Measurements from ENCODE around the gene C1S.

Gene C1S

GRCh38 chr12:7110661-7111060 lies 50.1 kb downstream of the C1S start:
- Histone ChIP-seq H3K27ac (ENCODE audit: extremely low read depth, low read depth, low read length) (no peak overlapping the region), H3K4me3 (ENCODE audit: low read depth, low read length) (no peak overlapping the region), H3K36me3 (ENCODE audit: control insufficient read depth in 2 of 2, insufficient read depth in 1 of 2, low read length in 2 of 2) (peaks cover 0 to 5% of the 10 kb centered on the region in 2 experiments; a peak in 1 of 3 replicates), H3K4me1 (ENCODE audit: control insufficient read depth, insufficient read depth, low read length) (no peaks in the 10 kb centered on the region), H3K9me3 (ENCODE audit: control insufficient read depth, insufficient read depth, low read depth, low read length) (no peaks in the 10 kb centered on the region)
- TF ChIP-seq ZNF16 (tag by site-specific recombination; IDR thresholded peaks at IDR 0.05; ENCODE audit: low read depth): no peak
- no peak for TF ChIP-seq ZNF174 (tag by site-specific recombination; IDR thresholded peaks at IDR 0.05)
- TF ChIP-seq ZNF785 (tag by site-specific recombination; IDR thresholded peaks at IDR 0.05): no peak
- no peak for TF ChIP-seq ZNF549 (tag by site-specific recombination; IDR thresholded peaks at IDR 0.05)
- no peak for TF ChIP-seq ZNF660 (tag by site-specific recombination; IDR thresholded peaks at IDR 0.05)
- TF ChIP-seq ZNF132 (tag by site-specific recombination; IDR thresholded peaks at IDR 0.05; ENCODE audit: borderline replicate concordance): no peak
- no peak for TF ChIP-seq PATZ1 (tag by site-specific recombination; IDR thresholded peaks at IDR 0.05)
- TF ChIP-seq ZNF10 (tag by site-specific recombination; IDR thresholded peaks at IDR 0.05): no peak
- TF ChIP-seq ZNF157 (tag by site-specific recombination; IDR thresholded peaks at IDR 0.05): no peak
- TF ChIP-seq TCF7L2 (IDR thresholded peaks at IDR 0.05; ENCODE audit: borderline replicate concordance, low read depth, low read length): no peak
- TF ChIP-seq ZNF707 (tag by site-specific recombination; IDR thresholded peaks at IDR 0.05): no peak
- no peak for TF ChIP-seq ZNF248 (tag by site-specific recombination; IDR thresholded peaks at IDR 0.05)
- no peak for TF ChIP-seq ZIC2 (tag by site-specific recombination; IDR thresholded peaks at IDR 0.05)
- no peak for TF ChIP-seq KLF9 (tag by site-specific recombination; IDR thresholded peaks at IDR 0.05; ENCODE audit: low read depth)
- TF ChIP-seq ZNF501 (tag by site-specific recombination; IDR thresholded peaks at IDR 0.05): no peak
- TF ChIP-seq GLI2 (tag by site-specific recombination; IDR thresholded peaks at IDR 0.05; ENCODE audit: borderline replicate concordance, low read depth): no peak
- TF ChIP-seq ZFP41 (tag by site-specific recombination; IDR thresholded peaks at IDR 0.05; ENCODE audit: borderline replicate concordance): no peak
- no peak for TF ChIP-seq ZNF416 (tag by site-specific recombination; IDR thresholded peaks at IDR 0.05)
- ChIA-PET POLR2A (interaction anchor here (1.2 to 2.2 kb wide), 2 partner anchors 166 to 243 kb away, joined by 3 to 9 read pairs; partner anchors contain the start of genes C12orf57, RNU7-1 and TPI1), CTCF (interaction anchor here (0.6 to 4.3 kb wide), 15 partner anchors 10 to 496 kb away, joined by 3 to 46 read pairs (median 6); partner anchors contain the start of genes C12orf57, C1R, RNU7-1 and SPSB2)

GRCh38 chr12:7112041-7112440 lies 51.5 kb downstream of the C1S start:
- no peak overlapping the region for H3K27ac ChIP-seq (ENCODE audit: extremely low read depth, low read depth, low read length)
- no peaks in the 10 kb centered on the region for H3K4me1 ChIP-seq (ENCODE audit: control insufficient read depth, insufficient read depth, low read length)
- CTCF ChIA-PET: interaction anchor here (0.9 to 4.0 kb wide), 13 partner anchors 11 to 240 kb away, joined by 3 to 46 read pairs (median 9); partner anchors contain the start of genes C12orf57, C1R, RNU7-1 and SPSB2
- no peak overlapping the region for H3K4me3 ChIP-seq (ENCODE audit: low read depth, low read length)
- POLR2A ChIA-PET: interaction anchor here (2.2 kb wide), 1 partner anchor 168 kb away, joined by 9 read pairs; the partner anchor contains the start of genes C12orf57 and RNU7-1
- no peaks in the 10 kb centered on the region for H3K9me3 ChIP-seq (ENCODE audit: control insufficient read depth, insufficient read depth, low read depth, low read length)
- peaks cover 0 to 3% of the 10 kb centered on the region in 2 experiments; a peak in 1 of 3 replicates for H3K36me3 ChIP-seq (ENCODE audit: control insufficient read depth in 2 of 2, insufficient read depth in 1 of 2, low read length in 2 of 2)
- TF ChIP-seq ZNF391 (tag by site-specific recombination; IDR thresholded peaks at IDR 0.05; ENCODE audit: borderline replicate concordance, low read depth) (no peak), ZBTB20 (tag by site-specific recombination; IDR thresholded peaks at IDR 0.05) (no peak), ZNF426 (tag by site-specific recombination; IDR thresholded peaks at IDR 0.05) (no peak), ZNF621 (tag by site-specific recombination; IDR thresholded peaks at IDR 0.05) (no peak), SCRT2 (tag by site-specific recombination; IDR thresholded peaks at IDR 0.05) (no peak), ZBTB11 (tag by site-specific recombination; conservative IDR thresholded peaks at IDR 0.05; ENCODE audit: low read depth) (no peak), ZXDB (tag by site-specific recombination; IDR thresholded peaks at IDR 0.05) (no peak), ZNF600 (tag by site-specific recombination; IDR thresholded peaks at IDR 0.05) (no peak), YY2 (tag by site-specific recombination; IDR thresholded peaks at IDR 0.05) (no peak), BCL6B (tag by site-specific recombination; IDR thresholded peaks at IDR 0.05) (no peak), ZNF133 (tag by site-specific recombination; IDR thresholded peaks at IDR 0.05) (no peak), ZBTB6 (tag by site-specific recombination; IDR thresholded peaks at IDR 0.05) (no peak)

Data from HEK293 (cell line).